Brain microvascular endothelial cell (primary cell): ENCODE data around the gene ARHGAP24.
"Not testable (repeated sequence)": the region's sequence is repeated elsewhere in the genome, so short reads cannot be mapped to it uniquely, and the experiment has no call there.

Experiments
- DNase-seq: peaks from one replicate; pipeline ENCODE4 v3.0.0-alpha.2; 2020
- H3K27ac ChIP-seq: fragments of 250-450 bp; sonication (Bioruptor Pico); 2 replicates; pipeline ENCODE4 v1.5.1; 2020; ENCODE audit warnings: mild to moderate bottlenecking, moderate library complexity
- H3K27me3 ChIP-seq: fragments of 250-450 bp; sonication (Bioruptor Pico); replicated peaks from 2 replicates; pipeline ENCODE4 v1.5.1; 2020; ENCODE audit warnings: mild to moderate bottlenecking
- H3K36me3 ChIP-seq: fragments of 250-450 bp; sonication (Bioruptor Pico); replicated peaks from 2 replicates; pipeline ENCODE4 v1.5.1; 2020; ENCODE audit warnings: mild to moderate bottlenecking
- H3K4me3 ChIP-seq: 2 replicates; pipeline ENCODE4 v1.5.1; 2011; ENCODE audit warnings: low read depth, mild to moderate bottlenecking, control low read depth, low read length, moderate library complexity
- CTCF ChIP-seq: IDR thresholded peaks from 2 replicates; pipeline ENCODE4 v1.5.1; 2011; ENCODE audit warnings: low read depth, mild to moderate bottlenecking, moderate library complexity, low read length, control low read depth, inconsistent platforms; ENCODE audit errors: missing control alignments
- in situ Hi-C: cut with HindIII; loops from 2 replicates; pipeline ENCODE4 v1.10.0; 2017; ENCODE audit warnings: low sequenced_read_pairs, low pct_ligation_motif_present

The ARHGAP24 gene

GRCh38 chr4:85961887-85962286 is 486.9 kb downstream of the ARHGAP24 start:
- in situ Hi-C loops = no loop called here
- no peak for TF ChIP-seq CTCF
- DNase-seq = no peak

GRCh38 chr4:85963231-85963630 is 488.3 kb downstream of the ARHGAP24 start:
- H3K36me3 ChIP-seq = no peaks in the 10 kb centered on the region
- no peak overlapping the region for H3K27ac ChIP-seq
- TF ChIP-seq CTCF = no peak
- no peak for DNase-seq
- in situ Hi-C loops = no loop called here
- H3K4me3 ChIP-seq = no peak overlapping the region
- H3K27me3 ChIP-seq = no peaks in the 10 kb centered on the region

More at GRCh38 chr4:85961887-85962286, 486.9 kb downstream of the ARHGAP24 start:
- no peaks in the 10 kb centered on the region for H3K27me3 ChIP-seq
- no peak overlapping the region for H3K27ac ChIP-seq
- H3K36me3 ChIP-seq = no peaks in the 10 kb centered on the region
- H3K4me3 ChIP-seq = no peak overlapping the region

GRCh38 chr4:85964298-85964697 is 489.3 kb downstream of the ARHGAP24 start:
- no peaks in the 10 kb centered on the region for H3K36me3 ChIP-seq
- H3K27ac ChIP-seq = no peak overlapping the region
- in situ Hi-C loops = no loop called here
- DNase-seq = no peak
- H3K4me3 ChIP-seq = no peak overlapping the region
- H3K27me3 ChIP-seq = no peaks in the 10 kb centered on the region
- TF ChIP-seq CTCF = peak; percentile 31

GRCh38 chr4:85965017-85965416 is 490.1 kb downstream of the ARHGAP24 start:
- H3K27ac ChIP-seq, H3K4me3 ChIP-seq, DNase-seq: not testable (repeated sequence)

GRCh38 chr4:85965529-85965928 is 490.6 kb downstream of the ARHGAP24 start:
- TF ChIP-seq CTCF = no peak
- no peaks in the 10 kb centered on the region for H3K36me3 ChIP-seq
- H3K27ac ChIP-seq = no peak overlapping the region
- in situ Hi-C loops = no loop called here
- no peak for DNase-seq
- H3K27me3 ChIP-seq = no peaks in the 10 kb centered on the region
- no peak overlapping the region for H3K4me3 ChIP-seq

More at GRCh38 chr4:85965017-85965416, 490.1 kb downstream of the ARHGAP24 start:
- H3K36me3 ChIP-seq, in situ Hi-C loops, H3K27me3 ChIP-seq: not testable (repeated sequence)

- in situ Hi-C loops = no loop called here
- Histone ChIP-seq H3K36me3 (no peaks in the 10 kb centered on the region), H3K27me3 (no peaks in the 10 kb centered on the region), H3K27ac (no peak overlapping the region), H3K4me3 (no peak overlapping the region)
- DNase-seq = no peak
- no peak for TF ChIP-seq CTCF
Observed at GRCh38 chr4:85966373-85966772, 491.4 kb downstream of the ARHGAP24 start.
